ENCODE data around the gene OR1L4. TPM values are rescaled to one million over a fixed set of nuclear protein-coding genes. Genes with fewer than 3 reads are reported as not detected.

Gene OR1L4, protein sequence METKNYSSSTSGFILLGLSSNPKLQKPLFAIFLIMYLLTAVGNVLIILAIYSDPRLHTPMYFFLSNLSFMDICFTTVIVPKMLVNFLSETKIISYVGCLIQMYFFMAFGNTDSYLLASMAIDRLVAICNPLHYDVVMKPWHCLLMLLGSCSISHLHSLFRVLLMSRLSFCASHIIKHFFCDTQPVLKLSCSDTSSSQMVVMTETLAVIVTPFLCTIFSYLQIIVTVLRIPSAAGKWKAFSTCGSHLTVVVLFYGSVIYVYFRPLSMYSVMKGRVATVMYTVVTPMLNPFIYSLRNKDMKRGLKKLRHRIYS
- total RNA-seq (2014; rRNA removed): not detected in 2 replicates
- not detected for polyA plus RNA-seq (2012)

DNA sequence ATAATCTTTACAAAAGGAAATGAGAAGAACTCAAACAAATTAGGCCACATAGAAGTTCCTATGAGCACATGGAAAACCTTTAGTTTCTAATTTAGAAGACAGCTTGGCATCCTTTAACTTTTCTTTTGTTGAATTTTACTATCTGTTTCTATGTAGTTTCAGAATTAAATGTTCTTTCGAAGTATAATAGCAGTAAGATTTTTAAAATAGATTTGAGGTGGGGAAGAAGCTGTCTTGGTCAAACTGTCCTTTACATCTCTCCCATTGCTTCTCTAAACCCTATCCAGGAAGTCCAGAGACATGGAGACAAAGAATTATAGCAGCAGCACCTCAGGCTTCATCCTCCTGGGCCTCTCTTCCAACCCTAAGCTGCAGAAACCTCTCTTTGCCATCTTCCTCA, at the start of gene OR1L4:
TSS of gene OR1L4 (plus strand) at position 301 of the 400 bp plus-strand sequence. CDS start at position 301, 0 bp downstream.
- no peak for DNase-seq (ENCODE audit: low read depth)

DNA sequence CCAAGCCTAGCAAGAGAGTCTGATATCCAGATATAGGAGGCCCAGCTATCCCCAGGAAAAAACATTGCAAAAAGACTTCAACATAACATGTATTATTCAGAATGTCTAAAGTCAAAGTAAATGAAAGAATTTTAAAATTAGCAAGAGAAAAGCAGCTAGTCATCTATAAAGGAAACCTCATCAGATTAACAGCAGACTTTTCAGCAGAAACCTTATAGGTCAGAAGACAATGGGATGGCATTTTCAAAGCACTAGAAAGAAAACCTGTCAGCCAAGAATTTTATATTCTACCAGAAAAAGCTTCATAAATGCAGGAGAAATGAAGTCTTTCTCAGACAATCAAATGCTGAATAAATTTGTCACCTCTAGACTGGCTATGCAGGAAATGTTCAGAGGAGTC, 38.9 kb upstream of the OR1L4 start:
- no peak for DNase-seq (ENCODE audit: low read depth)

DNA sequence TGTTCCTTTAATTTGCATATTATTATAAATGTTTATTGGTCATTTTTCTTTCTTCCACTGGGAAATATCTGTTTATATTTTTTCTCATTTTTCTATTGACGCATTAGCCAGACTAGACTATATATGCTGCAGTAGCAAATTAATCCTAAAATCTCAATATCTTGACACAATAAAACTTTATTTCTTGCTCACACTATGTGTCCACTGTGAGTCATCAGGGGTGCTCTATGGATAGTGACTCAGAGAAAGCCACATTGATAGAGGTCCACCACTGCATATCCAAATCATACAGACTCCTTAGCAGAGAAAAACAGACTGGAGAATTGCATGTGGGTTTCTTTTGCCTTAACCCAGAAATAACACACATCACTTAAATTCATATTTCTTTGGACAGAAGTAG, 28.1 kb upstream of the OR1L4 start:
- DNase-seq (ENCODE audit: low read depth): peak; percentile 5

DNA sequence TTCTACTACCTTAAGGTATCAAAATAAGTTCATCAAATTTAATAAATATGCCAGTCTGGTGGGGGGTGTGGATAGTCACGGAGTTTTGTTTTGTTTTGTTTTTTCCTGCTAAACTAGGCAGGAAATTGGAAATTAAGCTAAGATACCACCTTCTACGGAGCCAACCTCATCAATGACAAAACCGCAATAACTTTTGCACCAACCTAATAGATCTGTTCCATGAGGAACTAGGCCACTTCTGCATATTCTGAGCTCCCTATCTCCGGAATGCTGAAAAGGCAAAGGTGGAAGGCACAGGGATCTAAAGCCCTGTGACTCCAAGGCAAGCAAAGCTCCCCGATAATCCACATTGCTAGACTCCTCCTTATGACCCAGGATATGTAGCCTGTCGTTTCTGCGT, 5.8 kb upstream of the OR1L4 start:
- DNase-seq (ENCODE audit: low read depth): no peak

DNA sequence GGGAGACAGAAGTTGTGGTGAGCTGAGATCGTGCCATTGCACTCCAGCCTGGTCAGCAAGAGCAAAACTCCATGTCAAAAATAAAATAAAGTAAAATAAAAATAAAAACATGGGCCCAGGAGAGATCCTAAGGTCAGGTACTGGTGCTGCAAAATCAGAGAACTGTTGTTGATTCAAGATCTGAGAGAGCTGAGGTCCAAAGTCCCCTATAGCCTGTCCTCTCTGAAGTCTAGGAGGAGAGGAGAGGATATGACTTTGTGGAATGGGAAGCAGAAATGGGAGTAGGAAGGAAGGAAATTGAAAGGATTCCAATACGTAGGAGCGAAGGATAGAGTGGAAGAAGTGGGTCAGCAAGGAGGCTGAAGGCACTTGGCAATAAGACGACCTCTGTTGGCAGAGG, 4.6 kb upstream of the OR1L4 start:
- DNase-seq (ENCODE audit: low read depth): no peak

DNA sequence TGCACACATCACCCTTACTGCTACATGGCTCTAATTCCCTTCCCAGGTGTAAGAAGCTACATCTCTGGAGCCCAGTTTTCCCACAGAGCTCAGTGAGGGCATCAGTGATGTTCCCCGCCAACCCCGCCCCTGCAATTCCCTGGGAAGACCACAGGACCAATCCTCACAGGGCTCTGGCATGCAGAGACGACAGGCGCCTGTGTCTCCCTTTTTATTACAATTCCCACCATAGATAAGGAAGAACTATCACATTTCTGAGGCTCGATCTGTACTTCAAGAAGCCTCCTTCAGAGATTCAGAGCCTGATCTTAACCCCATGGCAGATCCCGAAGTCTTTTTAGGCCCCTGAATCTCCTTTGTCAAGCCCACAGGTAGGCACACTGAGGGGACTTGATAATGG, 18.2 kb downstream of the OR1L4 start, which contains the start of gene OR1L6:
TSS of gene OR1L6 (plus strand) at position 301 of the 400 bp plus-strand sequence. CDS start 7,545 bp downstream, outside the sequence.
- no peak for DNase-seq (ENCODE audit: low read depth)

DNA sequence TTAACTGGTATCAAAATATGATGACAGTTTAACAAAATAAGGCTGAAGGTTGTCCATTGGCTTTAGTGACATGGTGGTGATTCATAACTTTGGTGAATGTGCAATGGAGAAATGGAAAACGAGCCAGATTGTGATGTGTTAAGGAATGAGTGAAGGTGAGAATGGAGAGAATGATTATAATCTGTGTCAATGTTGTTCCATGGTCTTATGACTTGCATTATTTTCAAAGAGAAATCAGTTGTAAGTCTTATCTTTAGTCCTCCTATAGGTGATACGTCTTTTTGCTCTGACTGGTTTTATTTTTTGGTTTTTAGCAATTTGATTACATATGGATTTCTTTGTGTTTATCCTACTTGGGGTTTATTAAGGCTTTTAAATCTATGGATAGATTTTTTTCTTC, 31.0 kb downstream of the OR1L4 start:
- DNase-seq (ENCODE audit: low read depth): no peak

DNA sequence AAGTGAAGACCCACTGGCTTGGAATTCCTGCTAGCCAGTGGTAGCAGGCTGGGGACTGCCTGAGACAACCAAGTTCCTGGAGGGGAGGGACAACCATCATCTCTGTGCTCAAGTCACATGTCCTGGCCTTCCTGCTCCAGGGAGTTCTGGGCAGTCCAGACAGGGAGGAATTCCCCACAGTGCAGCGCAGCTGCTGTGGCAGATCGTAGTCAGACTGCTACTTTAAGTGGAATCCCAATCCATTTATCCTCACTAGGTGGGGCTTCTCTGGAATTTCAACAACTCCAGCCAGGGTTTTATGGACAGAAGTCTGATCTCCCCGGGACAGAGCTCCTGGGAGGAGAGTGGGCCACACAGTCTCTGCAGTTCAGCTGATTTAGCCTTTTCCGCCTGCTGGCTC, 44.0 kb downstream of the OR1L4 start:
- DNase-seq (ENCODE audit: low read depth): no peak

Other genes with a start within 250 kb of the OR1L4 start
- gene OR1J1, start 246.1 kb upstream of the OR1L4 start, total RNA-seq (2014; rRNA removed): not detected in 2 replicates
- not detected in 2 replicates for gene OR1J2, start 213.2 kb upstream of the OR1L4 start, total RNA-seq (2014; rRNA removed)
- gene OR1J4, start 204.8 kb upstream of the OR1L4 start, total RNA-seq (2014; rRNA removed): not detected in 2 replicates
- not detected in 2 replicates for gene OR1N1, start 196.7 kb upstream of the OR1L4 start, total RNA-seq (2014; rRNA removed)
- gene OR1N2, start 170.9 kb upstream of the OR1L4 start, total RNA-seq (2014; rRNA removed): not detected in 2 replicates
- gene OR1L8, start 140.6 kb upstream of the OR1L4 start, total RNA-seq (2014; rRNA removed): not detected in 2 replicates
- gene OR1Q1, start 109.3 kb upstream of the OR1L4 start, total RNA-seq (2014; rRNA removed): not detected in 2 replicates
- gene OR1B1, start 66.4 kb upstream of the OR1L4 start, total RNA-seq (2014; rRNA removed): not detected in 2 replicates
- not detected in 2 replicates for gene OR1L1, start 62.3 kb upstream of the OR1L4 start, total RNA-seq (2014; rRNA removed)
- gene OR1L3, start 48.9 kb upstream of the OR1L4 start, total RNA-seq (2014; rRNA removed): not detected in 2 replicates
- gene OR1L6, start 18.3 kb downstream of the OR1L4 start, total RNA-seq (2014; rRNA removed): not detected in 2 replicates
- gene OR5C1, start 64.9 kb downstream of the OR1L4 start, total RNA-seq (2014; rRNA removed): not detected in 2 replicates
- gene OR1K1, start 76.1 kb downstream of the OR1L4 start, total RNA-seq (2014; rRNA removed): not detected in 2 replicates
- gene PDCL, start 104.6 kb downstream of the OR1L4 start, total RNA-seq (2014; rRNA removed): 21.1 and 25.3 TPM in 2 replicates
- gene RC3H2, start 181.4 kb downstream of the OR1L4 start, total RNA-seq (2014; rRNA removed): 32.7 and 43.1 TPM in 2 replicates
- 12.0 and 14.2 TPM in 2 replicates for gene ZBTB6, start 189.3 kb downstream of the OR1L4 start, total RNA-seq (2014; rRNA removed)
- gene ZBTB26, start 207.5 kb downstream of the OR1L4 start, total RNA-seq (2014; rRNA removed): 2.1 and 4.2 TPM in 2 replicates
- gene RABGAP1, start 217.0 kb downstream of the OR1L4 start, total RNA-seq (2014; rRNA removed): 22.2 and 28.8 TPM in 2 replicates

Data from LHCN-M2 (cell line).